ENCODE data around the gene IKZF1.

DNA sequence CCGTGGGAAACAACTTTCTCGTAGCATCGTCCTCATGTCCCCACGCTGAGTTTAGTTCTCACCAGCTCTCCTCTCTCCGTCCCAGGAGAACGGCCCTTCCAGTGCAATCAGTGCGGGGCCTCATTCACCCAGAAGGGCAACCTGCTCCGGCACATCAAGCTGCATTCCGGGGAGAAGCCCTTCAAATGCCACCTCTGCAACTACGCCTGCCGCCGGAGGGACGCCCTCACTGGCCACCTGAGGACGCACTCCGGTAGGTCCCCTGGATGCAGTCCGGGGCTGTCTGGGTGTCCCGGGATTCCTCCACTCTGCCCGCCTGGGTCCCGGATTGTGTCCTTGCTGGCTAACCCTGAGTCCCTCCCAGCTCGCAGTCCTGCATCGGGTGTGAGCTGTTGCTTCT, 77.9 kb downstream of the IKZF1 start:
- TF ChIP-seq, protein P1, sequence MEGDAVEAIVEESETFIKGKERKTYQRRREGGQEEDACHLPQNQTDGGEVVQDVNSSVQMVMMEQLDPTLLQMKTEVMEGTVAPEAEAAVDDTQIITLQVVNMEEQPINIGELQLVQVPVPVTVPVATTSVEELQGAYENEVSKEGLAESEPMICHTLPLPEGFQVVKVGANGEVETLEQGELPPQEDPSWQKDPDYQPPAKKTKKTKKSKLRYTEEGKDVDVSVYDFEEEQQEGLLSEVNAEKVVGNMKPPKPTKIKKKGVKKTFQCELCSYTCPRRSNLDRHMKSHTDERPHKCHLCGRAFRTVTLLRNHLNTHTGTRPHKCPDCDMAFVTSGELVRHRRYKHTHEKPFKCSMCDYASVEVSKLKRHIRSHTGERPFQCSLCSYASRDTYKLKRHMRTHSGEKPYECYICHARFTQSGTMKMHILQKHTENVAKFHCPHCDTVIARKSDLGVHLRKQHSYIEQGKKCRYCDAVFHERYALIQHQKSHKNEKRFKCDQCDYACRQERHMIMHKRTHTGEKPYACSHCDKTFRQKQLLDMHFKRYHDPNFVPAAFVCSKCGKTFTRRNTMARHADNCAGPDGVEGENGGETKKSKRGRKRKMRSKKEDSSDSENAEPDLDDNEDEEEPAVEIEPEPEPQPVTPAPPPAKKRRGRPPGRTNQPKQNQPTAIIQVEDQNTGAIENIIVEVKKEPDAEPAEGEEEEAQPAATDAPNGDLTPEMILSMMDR (IDR thresholded peaks at IDR 0.05; ENCODE audit: borderline replicate concordance, extremely low read depth, low read length, poor library complexity, severe bottlenecking) = no peak
- TF ChIP-seq EZH2 (IDR thresholded peaks at IDR 0.05; ENCODE audit: borderline replicate concordance, low read depth, low read length, severe bottlenecking) = no peak

All from DND-41 (cell line).